NCI-H128 (cell line): ENCODE data around the gene ARHGDIB.

Experiments
- DNase-seq: peaks from one replicate; lab custom pipeline; 2025; ENCODE audit not compliant: unreplicated experiment; lab: John Stamatoyannopoulos, UW

ARHGDIB gene

DNA sequence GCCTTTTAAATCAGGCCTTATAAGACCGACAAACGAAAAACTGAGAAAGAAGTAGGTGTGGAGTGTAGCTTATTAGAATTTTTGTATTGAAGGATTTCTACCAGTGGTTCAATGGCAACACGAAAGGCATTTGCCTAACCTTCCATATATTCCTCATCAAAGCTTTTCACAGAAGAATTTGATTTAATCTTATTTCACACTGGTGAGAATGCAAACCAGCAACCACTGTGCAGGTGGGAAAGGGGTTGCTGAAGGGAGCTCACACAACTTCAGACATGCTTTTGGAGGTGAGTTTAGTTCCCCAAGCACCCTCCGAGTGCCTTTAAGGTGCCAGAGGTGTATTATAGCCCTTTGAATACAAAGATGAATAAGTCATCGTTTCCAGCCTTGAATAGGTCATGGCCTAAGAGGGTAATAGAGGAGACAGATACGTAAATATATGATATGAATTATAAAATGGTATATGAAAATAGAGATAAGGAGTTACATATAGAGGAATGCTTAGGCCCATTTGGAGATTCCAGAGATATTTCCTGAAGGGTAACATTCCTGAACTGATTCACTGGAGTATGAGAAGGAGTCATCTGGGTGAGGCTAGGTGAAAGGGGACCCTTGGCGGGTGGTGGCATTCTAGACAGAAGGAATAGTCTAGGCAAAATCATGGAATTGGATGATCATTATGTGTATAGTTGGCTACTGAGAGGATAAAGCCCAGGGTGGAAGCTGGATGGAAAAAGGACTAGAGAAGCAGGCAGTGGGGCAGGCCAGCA, 29.4 kb downstream of the ARHGDIB start:
- DNase-seq: no peak

GRCh38 chr12:14931359-14931758, 30.0 kb downstream of the ARHGDIB start:
- DNase-seq: no peak

DNA sequence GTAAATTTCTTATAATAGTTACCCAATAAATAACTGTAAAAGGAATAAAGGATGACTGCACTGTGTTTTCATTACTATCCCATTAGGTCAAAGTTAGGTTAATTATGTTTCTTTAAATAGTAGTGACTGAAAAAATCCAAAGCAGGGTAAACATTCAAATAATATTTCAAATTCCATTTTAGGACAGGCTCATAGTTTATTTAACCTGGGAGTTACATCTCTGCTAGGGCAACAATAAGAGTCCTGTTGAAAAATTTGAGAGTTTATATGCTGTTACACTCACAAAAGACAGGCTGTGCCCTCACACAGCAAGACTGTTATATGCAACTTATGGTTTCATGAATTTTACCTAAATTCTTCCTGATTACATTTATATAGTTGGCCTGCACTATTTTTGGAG, 31.1 kb downstream of the ARHGDIB start:
- DNase-seq: no peak

- DNase-seq: no peak
These were observed 32.5 kb downstream of the ARHGDIB start for GRCh38 chr12:14928931-14929330.

DNA sequence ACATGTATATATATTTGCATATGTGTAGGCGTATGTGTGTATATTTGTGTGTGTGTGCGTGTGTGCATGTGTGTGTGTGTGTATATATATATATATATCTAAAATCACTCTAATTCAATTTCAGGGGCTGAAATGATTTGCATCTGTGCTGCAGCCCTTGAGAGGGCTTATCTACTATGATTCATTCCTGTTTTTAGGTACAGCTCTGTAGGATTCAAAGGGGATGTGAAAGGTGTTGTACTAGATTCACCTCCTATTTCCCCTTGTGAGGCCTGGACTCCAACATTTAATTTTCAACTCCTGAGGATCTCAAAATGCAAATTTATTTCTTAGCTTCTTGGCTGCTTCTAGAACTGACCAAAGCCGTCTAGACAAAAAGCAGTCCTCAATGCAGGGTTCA, 34.1 kb downstream of the ARHGDIB start:
- DNase-seq: no peak

DNA sequence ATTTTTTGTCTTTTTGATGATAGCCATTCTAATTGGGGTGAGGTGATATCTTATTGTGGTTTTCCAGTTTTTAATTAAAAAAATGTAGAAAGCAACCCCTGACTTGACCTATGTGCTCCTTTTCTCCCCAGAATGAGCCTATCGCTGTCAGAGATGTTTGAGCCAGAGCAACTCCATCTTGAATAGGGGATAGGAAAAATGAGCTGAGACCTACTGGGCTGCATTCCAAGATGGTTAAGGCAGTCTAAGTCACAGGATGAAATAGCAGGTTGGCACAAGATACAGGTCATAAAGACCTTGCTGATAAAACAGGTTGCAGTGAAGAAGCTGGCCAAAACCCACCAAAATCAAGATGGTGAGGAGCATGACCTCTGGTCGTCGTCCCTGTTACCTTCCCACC, 36.9 kb downstream of the ARHGDIB start:
- no peak for DNase-seq

GRCh38 chr12:14923944-14924343, 37.5 kb downstream of the ARHGDIB start:
- DNase-seq: no peak

DNA sequence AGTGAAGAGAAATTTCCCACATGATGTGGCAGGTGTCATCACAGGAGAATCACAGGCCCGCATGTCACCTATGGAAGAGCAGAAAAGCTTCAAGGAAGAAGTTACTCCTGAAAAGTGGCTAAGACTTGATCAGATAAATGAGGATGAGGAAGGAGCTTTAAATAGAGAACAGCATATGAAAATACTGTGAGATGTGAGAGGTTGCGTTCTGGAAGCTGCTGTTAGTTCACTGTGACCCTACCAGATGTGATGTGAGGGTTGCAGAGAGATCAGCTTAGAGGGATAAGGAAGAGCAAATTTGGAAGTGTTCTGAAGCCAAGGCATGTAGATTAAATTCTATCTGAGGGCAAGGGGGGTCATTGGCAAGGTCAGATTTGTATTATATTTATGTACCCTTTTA, 40.2 kb downstream of the ARHGDIB start:
- no peak for DNase-seq

DNA sequence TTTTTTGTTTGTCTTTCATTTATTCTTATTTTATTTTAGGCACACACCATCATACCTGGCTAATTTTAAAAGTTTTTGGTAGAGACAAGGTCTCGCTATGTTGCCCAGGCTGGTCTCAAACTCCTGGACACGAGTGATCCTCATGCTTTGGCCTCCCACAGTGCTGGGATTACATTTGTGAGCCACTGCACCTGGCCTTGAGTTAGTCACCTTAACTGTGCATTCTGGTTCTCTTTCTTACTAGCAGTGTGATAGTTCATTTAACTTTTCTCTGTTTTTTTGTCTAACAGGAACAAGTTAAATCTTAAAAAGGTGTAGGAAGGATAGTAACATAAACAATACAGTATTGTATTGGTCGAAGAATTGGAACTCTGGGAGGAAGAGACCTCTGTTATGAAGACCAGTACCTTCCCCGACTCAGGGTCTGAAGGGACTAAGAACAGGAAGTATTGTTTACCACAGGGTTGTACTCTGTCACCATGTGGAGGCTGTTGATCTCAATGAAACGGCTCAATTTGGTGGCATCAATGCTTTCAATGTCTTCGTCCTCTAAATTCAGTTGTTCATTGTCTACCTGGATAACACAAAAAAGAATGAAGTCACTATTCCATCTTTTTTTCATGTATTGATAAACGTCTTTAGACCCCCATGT, 40.8 kb downstream of the ARHGDIB start:
- DNase-seq: no peak

DNA sequence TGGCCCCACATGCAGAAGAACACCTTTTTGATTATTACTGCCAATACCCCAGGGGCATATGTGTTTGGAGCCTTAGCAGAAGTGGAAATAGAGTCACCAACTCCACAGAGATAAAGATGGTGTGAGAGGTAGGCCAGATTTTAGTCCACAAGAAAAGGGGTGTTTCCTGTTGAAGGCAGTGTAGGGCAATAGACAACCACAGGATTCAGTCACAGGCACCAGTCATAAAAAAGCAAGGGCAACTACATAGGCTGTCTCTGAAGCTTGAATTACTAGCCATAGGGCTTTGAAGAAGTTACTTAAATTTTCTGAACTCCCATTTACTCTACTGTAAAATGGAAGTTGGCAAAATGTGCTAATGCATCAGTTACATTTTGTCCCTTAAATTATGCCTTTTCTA, 41.9 kb downstream of the ARHGDIB start:
- no peak for DNase-seq

DNA sequence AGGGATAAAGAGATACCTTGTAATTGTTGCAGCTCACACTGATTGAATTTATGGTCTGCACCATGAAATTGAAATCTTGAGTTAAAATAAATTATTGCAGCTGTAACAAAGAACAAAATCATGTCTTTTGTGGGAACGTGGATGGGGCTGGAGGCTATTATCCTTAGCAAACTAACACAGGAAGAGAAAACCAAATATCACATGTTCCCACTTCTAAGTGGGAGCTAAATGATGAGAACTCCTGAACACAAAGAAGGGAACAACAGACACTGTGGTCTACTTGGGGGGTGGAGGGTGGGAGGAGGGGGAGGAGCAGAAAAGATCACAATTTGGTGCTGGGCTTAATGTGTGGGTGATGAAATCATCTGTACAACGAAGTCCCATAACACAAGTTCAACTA, 45.7 kb downstream of the ARHGDIB start:
- no peak for DNase-seq

DNA sequence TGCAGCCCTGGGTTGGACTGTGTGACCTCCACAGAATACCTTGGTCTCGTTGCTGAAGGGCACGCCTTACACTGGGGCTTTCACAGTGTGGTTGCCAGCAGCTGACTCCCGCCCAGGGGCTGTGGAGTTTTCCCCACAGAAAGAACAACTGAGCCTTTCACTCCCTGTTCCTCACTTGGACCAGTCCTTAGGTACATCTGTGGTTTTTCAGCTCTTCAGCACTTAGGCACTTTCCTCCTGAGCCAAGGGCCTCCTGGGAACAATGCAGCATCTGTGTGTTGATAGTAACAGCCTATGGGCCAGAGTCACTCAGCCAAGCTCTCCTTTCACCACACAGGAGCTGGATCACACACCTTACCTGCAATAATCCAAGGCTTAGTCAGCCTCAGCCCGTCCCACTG, 48.0 kb downstream of the ARHGDIB start:
- DNase-seq: peak; percentile 27

- DNase-seq: no peak
These were observed 50.3 kb downstream of the ARHGDIB start for GRCh38 chr12:14911131-14911530.

DNA sequence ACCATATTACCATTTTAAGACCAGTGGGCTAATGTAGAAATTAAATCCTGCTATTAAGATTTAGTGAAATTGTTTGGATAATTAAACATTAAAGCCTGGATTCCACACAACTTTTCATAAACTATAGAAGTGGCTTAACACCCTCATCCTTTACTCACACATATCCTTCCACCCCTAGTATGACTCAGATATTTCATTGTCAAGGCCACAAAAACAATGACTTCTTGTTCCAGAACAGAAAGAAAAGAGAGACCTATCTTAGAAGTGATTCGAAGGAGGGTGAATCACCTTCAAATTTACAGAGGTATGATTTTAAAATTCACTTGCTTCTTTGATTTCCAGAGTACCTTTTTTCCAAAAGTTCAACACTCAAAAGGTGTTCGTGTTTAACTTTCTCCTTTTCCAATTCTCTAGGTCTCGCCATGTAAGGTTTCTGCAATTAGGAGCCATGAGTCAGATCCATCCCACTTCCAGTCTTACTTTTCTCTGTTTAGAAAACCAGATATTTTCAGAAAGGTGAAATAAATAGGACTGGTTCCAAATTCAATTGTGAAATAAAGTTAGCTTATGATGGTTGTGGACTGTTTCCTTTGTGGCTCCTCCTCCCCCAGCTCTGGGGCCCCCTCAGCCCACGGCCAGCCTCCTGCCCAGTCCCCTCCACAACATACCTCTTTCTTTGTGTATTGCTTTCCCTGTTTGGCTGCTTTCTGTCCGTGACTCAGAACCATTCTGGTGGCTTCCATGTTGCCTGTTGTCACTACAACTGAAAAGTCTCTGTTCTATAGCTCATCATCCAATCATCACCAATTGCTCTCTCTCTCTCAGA, 51.1 kb downstream of the ARHGDIB start:
- no peak for DNase-seq

GRCh38 chr12:14907953-14908352, 53.4 kb downstream of the ARHGDIB start:
- DNase-seq: no peak

GRCh38 chr12:14906114-14906513, 55.3 kb downstream of the ARHGDIB start:
- DNase-seq: no peak

DNA sequence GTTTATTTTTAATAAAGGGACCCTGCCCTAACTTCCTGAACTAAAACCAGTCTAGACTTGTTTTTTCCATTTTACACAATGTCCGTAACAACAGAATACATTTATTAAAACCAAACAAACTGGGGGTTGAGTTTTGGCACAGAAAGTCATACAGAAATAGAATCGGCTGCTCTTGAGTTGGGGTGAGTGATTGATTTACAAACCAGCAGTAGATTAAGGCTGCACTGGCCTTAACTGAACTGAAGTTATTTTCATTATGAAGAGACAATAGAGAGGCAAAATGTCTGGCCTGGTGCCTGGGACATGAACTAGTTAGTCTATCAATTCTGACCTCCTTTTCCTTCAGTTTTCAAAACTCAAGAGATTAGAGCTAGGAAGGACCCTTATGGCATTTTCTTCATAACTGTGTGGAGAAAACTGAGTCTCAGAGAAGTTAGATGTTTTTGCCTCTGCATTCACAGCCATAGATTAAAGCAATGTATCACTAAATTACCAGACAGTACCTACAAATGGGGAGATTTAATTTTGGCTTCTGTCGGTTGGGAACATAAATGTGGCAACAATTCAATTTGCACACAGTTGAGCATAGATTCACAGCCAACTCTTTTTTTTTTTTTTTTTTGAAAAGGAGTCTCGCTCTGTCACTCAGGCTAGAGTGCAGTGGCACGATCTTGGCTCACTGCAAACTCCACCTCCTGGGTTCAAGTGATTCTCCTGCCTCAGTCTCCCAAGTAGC, 56.0 kb downstream of the ARHGDIB start:
- no peak for DNase-seq

DNA sequence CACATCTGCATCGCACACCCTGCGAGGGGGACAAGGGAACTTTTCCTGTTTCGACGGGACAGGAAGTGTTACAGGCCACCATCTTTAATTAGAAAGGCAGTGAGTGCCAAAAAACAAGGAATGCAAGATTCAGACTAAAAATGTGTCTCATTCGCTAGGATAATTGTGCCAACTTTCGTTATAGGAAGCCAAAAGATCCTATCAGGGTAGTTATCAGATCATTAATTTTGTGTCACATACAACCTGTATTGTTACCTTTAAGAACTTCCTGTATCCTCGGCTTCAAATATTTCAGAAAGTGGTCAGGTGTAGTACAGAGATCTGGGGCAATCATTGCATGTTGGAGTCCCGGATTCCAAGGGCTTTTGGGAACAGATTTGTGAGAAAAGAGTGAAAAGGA, 56.5 kb downstream of the ARHGDIB start:
- no peak for DNase-seq

DNA sequence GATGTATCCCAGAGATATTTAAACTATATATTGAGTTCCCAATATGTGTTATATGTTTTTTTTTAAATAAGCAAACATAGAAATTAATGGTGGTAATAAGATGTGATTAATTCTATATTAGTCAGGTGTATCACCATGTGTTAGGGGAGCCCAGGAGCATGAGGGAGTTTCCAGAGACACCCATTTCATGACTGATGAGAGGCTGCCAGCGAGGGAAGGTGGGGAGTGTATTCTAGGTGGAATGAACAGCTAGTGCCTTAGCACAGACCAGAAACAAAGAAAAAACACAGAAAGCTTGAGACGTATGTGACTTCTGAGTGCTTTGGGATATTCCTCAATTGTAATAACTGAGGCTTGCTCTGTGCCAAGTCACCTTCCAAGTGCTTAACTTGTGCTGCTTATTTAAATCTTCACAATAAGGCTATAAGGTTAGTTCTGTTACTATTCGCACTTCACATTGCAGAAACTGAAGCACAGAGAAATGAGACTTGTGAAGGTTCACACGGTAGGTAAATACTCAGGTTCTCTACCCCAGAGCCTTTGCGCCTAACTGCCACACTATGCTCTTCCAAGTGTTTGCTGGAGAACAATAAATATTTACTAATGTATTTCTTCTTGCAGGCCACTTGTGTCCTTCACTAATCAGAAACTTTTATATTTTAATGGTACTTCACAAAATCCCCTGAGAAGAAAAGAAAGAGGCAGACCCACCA, 57.9 kb downstream of the ARHGDIB start:
- no peak for DNase-seq

GRCh38 chr12:14902465-14902864, 58.9 kb downstream of the ARHGDIB start:
- DNase-seq: no peak

DNA sequence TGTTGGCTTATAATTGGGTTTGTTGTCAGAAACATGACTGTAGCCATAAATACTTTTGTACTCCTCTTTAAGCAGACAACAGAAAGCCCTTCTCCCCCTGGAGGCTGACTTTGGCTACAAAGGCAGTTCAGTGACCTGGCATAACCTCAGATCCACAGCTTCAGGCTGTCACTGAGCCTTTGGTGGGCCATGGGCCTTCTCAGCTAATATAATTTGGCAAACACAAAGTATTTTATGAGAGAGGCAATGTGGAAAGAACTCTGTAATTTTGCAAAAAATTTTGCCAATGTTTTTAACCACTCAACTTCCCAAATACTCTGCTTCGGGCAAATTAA, 60.2 kb downstream of the ARHGDIB start:
- DNase-seq: no peak
